Glutamatergic neuron (in vitro differentiated cells): ENCODE data around the gene GPR155. TPM values are rescaled to one million over a fixed set of nuclear protein-coding genes. Genes with fewer than 3 reads are reported as not detected.
A peak's percentile ranks its signal among the peaks of the same experiment; 100 is the strongest.
"Not testable (repeated sequence)": the region's sequence is repeated elsewhere in the genome, so short reads cannot be mapped to it uniquely, and the experiment has no call there.

Experiments used
- DNase-seq: peaks from one replicate; pipeline ENCODE4 v3.0.0; 2022
- H3K27ac Mint-ChIP-seq: one replicate; pipeline ENCODE4 v1.8.0; 2020; ENCODE audit warnings: mild to moderate bottlenecking, mixed read lengths, inconsistent platforms; ENCODE audit not compliant: unreplicated experiment
- H3K27me3 Mint-ChIP-seq: one replicate; pipeline ENCODE4 v1.8.0; 2020; ENCODE audit warnings: mild to moderate bottlenecking, moderate library complexity, mixed read lengths, inconsistent platforms; ENCODE audit not compliant: unreplicated experiment
- H3K36me3 Mint-ChIP-seq: one replicate; pipeline ENCODE4 v1.8.0; 2020; ENCODE audit warnings: mild to moderate bottlenecking, mixed read lengths, inconsistent platforms; ENCODE audit not compliant: unreplicated experiment
- H3K4me1 Mint-ChIP-seq: one replicate; pipeline ENCODE4 v1.8.0; 2020; ENCODE audit warnings: mild to moderate bottlenecking, low read depth, mixed read lengths, inconsistent platforms; ENCODE audit not compliant: unreplicated experiment
- H3K4me3 Mint-ChIP-seq: one replicate; pipeline ENCODE4 v1.8.0; 2020; ENCODE audit warnings: mild to moderate bottlenecking, mixed read lengths, inconsistent platforms; ENCODE audit not compliant: unreplicated experiment
- H3K9me3 Mint-ChIP-seq: one replicate; pipeline ENCODE4 v1.8.0; 2020; ENCODE audit warnings: mild to moderate bottlenecking, moderate library complexity, mixed read lengths, inconsistent platforms; ENCODE audit not compliant: unreplicated experiment
- total RNA-seq: library from RNA; stranded (reverse); fragmentation: NEBNext Ultra II Directional; extraction: Animal tissue kit (Norgen Biotek cat#: 25700); gene quantifications from one replicate; pipeline ENCODE4 v1.2.1, GENCODE V29; 2021; ENCODE audit not compliant: unreplicated experiment
- TF ChIP-seq, protein P1 (sequence below): fragments of 200-600 bp; sonication (generic); IDR thresholded peaks from one replicate; pipeline ENCODE4 v1.5.0; 2021; ENCODE audit not compliant: partially characterized antibody, unreplicated experiment

GPR155 gene
- total RNA-seq, 1 donor from 2014 or later = 51.1 TPM

DNA sequence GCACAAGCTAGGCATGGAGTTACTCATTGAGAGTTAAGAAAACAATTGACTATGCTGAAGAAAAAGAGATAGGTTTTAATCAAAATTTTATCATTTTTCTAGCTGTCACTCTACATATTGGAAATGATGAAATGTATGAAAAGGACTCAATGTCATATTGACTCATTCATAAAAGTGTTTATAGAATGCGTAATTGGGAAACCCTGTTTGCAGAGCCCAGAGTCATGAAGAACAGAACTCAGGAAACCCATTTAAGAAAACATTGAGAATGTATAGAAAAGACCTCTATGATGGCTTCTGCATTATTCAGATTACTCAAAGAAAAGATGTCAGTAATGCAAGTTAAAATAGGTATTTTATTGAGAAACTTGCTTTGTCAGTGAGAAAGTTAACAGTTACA, 54.9 kb downstream of the GPR155 start:
- TF ChIP-seq, protein P1, sequence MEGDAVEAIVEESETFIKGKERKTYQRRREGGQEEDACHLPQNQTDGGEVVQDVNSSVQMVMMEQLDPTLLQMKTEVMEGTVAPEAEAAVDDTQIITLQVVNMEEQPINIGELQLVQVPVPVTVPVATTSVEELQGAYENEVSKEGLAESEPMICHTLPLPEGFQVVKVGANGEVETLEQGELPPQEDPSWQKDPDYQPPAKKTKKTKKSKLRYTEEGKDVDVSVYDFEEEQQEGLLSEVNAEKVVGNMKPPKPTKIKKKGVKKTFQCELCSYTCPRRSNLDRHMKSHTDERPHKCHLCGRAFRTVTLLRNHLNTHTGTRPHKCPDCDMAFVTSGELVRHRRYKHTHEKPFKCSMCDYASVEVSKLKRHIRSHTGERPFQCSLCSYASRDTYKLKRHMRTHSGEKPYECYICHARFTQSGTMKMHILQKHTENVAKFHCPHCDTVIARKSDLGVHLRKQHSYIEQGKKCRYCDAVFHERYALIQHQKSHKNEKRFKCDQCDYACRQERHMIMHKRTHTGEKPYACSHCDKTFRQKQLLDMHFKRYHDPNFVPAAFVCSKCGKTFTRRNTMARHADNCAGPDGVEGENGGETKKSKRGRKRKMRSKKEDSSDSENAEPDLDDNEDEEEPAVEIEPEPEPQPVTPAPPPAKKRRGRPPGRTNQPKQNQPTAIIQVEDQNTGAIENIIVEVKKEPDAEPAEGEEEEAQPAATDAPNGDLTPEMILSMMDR = no peak

DNA sequence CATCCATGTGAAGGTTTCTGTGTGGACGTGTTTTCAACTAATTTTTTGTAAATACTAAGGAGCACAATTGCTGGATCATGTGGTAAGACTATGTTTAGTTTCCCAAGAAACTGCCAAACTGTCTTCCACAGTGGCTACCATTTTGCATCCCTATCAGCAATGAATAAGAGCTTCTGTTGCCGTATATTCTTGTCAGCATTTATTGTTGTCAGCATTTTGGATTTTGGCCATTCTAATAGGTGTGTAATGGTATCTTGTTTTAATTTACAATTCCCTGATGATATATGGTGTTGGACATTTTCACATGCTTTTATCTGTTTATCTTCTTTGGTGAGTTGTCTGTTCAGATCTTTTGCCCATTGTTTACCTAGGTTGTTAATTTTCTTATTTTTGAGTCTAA, 56.8 kb downstream of the GPR155 start:
- no peak for DNase-seq
- Mint-ChIP-seq H3K36me3 (peaks cover 11% of the 10 kb centered on the region), H3K27ac (no peak overlapping the region), H3K27me3 (no peaks in the 10 kb centered on the region), H3K9me3 (no peaks in the 10 kb centered on the region), H3K4me1 (no peaks in the 10 kb centered on the region), H3K4me3 (no peak overlapping the region)
- TF ChIP-seq, protein P1 = no peak

More for the DNA sequence above, 54.9 kb downstream of the GPR155 start:
- DNase-seq = no peak
- no peak overlapping the region for H3K4me3 Mint-ChIP-seq
- no peaks in the 10 kb centered on the region for H3K9me3 Mint-ChIP-seq
- peaks cover 11% of the 10 kb centered on the region for H3K36me3 Mint-ChIP-seq
- no peak overlapping the region for H3K27ac Mint-ChIP-seq
- peaks cover 2% of the 10 kb centered on the region for H3K27me3 Mint-ChIP-seq
- no peaks in the 10 kb centered on the region for H3K4me1 Mint-ChIP-seq

DNA sequence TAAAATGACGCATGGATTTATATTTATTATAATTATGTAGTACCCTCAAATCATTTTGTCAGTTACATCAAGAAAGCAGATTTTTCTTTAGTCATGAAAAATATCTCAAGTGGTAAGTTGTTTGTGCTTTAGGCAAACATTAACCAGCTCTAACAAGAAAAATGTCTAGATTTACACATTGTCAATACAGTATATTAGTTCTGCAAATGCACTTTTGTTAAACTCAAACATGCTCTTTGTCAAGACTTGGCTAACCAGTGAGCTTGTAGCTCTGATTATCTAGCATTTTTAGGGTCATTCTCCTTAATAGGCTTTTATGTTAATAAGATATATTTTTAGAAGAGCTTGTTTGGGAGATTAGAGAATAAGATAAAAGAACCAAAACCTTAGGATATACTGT, 58.6 kb downstream of the GPR155 start:
- Mint-ChIP-seq H3K4me1 (no peaks in the 10 kb centered on the region), H3K27ac (no peak overlapping the region)
- no peak for DNase-seq

DNA sequence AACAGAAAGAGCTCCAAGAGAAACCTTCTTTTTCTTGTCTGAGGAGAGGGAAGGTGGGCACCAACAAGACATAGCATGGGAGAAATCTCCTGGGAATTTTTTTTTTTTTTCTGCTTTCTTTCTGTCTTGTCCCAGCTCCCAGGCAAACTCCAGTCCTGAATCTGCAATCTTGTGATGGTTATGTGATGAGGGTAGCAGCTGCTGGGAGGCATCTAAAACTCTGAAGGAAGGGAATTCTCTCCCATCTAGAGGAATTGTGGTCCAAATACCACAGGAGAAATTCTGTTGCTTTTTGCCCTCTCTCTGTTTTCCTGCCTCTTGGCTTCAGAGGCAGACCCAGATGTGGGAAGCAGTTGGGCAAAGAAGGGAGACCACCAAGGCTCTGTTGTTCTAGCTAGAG, 74.6 kb downstream of the GPR155 start:
- H3K36me3 Mint-ChIP-seq = no peaks in the 10 kb centered on the region
- no peak overlapping the region for H3K27ac Mint-ChIP-seq
- H3K4me1 Mint-ChIP-seq = no peaks in the 10 kb centered on the region
- peaks cover 2% of the 10 kb centered on the region for H3K9me3 Mint-ChIP-seq
- H3K4me3 Mint-ChIP-seq = no peak overlapping the region
- TF ChIP-seq, protein P1 = no peak
- no peak for DNase-seq
- peaks cover 1% of the 10 kb centered on the region for H3K27me3 Mint-ChIP-seq

More for the DNA sequence above, 58.6 kb downstream of the GPR155 start:
- H3K36me3 Mint-ChIP-seq = peaks cover 11% of the 10 kb centered on the region
- TF ChIP-seq, protein P1 = no peak
- H3K9me3 Mint-ChIP-seq = no peaks in the 10 kb centered on the region
- no peaks in the 10 kb centered on the region for H3K27me3 Mint-ChIP-seq
- H3K4me3 Mint-ChIP-seq = no peak overlapping the region

DNA sequence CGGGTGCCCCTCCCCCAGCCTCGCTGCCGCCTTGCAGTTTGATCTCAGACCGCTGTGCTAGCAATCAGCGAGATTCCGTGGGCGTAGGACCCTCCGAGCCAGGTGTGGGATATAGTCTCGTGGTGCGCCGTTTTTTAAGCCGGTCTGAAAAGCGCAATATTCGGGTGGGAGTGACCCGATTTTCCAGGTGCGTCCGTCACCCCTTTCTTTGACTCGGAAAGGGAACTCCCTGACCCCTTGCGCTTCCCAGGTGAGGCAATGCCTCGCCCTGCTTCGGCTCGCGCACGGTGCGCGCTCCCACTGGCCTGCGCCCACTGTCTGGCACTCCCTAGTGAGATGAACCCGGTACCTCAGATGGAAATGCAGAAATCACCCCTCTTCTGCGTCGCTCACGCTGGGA, 76.8 kb downstream of the GPR155 start:
- Mint-ChIP-seq H3K4me3 (peak overlapping the region; percentile 85), H3K27ac (peak overlapping the region; percentile 87)
- DNase-seq, H3K27me3 Mint-ChIP-seq, H3K9me3 Mint-ChIP-seq, H3K36me3 Mint-ChIP-seq, H3K4me1 Mint-ChIP-seq: not testable (repeated sequence)

DNA sequence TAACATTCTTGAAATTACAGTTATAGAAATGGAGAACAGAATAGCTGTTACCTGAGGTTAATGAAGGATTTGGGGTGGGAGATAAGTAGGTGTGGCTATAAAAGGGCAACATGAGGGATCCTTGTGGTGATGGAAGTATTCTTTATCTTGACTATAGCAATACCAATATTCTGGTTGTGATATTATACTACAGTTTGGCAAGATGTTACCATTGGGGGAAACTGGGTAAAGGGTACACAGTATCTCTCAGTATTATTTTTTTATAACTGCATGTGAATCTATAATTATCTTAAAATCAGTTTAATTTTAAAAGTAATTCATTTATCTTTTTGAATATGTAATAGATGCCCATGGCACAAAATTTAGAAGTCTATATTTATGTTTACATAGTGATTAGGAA, 83.2 kb downstream of the GPR155 start:
- TF ChIP-seq, protein P1 = no peak
- DNase-seq = no peak
- Mint-ChIP-seq H3K9me3 (no peaks in the 10 kb centered on the region), H3K27me3 (peaks cover 1% of the 10 kb centered on the region), H3K27ac (no peak overlapping the region), H3K4me3 (no peak overlapping the region), H3K36me3 (peaks cover 8% of the 10 kb centered on the region), H3K4me1 (no peaks in the 10 kb centered on the region)
